ENCODE data around the gene NEUROD2.
"Not testable (repeated sequence)": the region's sequence is repeated elsewhere in the genome, so short reads cannot be mapped to it uniquely, and the experiment has no call there.

Gene NEUROD2

DNA sequence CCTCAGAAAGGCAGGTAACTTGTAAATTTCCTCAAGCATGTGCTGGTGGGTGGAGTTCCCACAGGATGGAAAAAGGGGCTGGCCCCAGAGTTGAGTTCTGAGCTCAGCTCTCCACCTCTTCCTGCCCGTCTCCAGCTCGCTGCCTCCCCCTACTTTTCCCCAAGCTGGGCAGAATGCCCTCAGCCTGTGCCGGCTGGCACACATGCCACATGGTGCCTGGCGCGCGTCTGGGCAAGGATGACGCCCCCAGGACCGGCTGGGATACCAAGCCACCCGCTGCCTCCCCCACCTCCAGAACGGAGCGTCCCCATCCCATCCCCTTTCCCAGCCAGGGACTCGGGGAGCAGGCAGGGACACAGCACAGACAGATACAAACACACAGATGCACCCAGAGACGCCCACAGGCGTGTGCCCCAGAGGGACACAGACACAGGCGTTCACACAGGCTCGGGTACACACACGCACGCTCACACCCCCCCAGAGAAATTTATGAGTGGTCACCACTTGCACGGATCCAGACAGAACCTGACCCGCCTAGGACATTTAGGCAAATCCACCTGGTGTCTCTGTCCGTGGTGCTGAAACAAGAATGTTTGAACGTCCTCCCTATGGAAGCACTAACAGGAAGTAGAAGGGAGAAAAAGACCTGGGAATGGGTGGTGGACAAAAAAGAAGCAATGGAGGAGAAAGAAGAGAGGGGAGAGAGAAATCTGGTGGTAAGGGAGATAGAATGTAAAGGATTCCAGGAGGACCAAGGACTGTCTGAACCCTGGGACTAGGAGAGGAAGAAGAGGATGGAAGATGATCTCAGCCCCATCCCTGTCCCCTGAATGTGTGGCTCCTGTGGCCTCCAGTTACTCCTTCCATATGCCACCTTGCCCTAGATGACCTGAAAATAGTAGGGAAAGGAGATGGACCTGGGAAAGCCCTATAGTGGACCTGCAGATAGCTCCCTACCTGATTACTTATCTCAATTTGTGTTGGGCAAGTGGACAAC is 15.5 kb downstream of the NEUROD2 start:
- no peak overlapping the region for H3K4me3 ChIP-seq (ENCODE audit: low read depth, low read length)
- H3K27ac ChIP-seq = no peak overlapping the region
- H3K36me3 ChIP-seq = no peaks in the 10 kb centered on the region
- H3K9me3 ChIP-seq (ENCODE audit: severe bottlenecking) = no peaks in the 10 kb centered on the region
- TF ChIP-seq, protein P1, sequence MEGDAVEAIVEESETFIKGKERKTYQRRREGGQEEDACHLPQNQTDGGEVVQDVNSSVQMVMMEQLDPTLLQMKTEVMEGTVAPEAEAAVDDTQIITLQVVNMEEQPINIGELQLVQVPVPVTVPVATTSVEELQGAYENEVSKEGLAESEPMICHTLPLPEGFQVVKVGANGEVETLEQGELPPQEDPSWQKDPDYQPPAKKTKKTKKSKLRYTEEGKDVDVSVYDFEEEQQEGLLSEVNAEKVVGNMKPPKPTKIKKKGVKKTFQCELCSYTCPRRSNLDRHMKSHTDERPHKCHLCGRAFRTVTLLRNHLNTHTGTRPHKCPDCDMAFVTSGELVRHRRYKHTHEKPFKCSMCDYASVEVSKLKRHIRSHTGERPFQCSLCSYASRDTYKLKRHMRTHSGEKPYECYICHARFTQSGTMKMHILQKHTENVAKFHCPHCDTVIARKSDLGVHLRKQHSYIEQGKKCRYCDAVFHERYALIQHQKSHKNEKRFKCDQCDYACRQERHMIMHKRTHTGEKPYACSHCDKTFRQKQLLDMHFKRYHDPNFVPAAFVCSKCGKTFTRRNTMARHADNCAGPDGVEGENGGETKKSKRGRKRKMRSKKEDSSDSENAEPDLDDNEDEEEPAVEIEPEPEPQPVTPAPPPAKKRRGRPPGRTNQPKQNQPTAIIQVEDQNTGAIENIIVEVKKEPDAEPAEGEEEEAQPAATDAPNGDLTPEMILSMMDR (IDR thresholded peaks at IDR 0.05; ENCODE audit: low read depth, low read length) = no peak
- DNase-seq = no peak
- H3K27me3 ChIP-seq (ENCODE audit: insufficient read depth, low read depth, severe bottlenecking) = peaks cover 100% of the 10 kb centered on the region

DNA sequence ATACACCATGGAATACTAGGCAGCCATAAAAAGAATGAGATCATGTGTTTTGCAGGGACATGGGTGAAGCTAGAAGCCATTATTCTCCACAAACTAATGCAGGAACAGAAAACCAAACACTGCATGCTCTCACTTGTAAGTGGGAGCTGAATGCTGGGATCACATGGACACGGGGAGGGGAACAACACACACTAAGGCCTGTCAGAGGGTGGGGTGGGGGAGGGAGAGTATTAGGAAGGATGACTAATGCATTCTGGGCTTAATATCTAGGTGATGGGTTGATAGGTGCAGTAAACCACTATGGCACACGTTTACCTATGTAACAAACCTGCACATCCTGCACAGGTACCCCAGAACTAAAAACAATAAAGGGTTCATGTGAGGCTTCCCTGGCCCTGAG is 17.5 kb downstream of the NEUROD2 start:
- H3K36me3 ChIP-seq; DNase-seq; H3K27ac ChIP-seq; H3K4me3 ChIP-seq (ENCODE audit: low read depth, low read length); H3K9me3 ChIP-seq (ENCODE audit: severe bottlenecking): not testable (repeated sequence)
- H3K27me3 ChIP-seq (ENCODE audit: insufficient read depth, low read depth, severe bottlenecking) = peaks cover 95% of the 10 kb centered on the region

DNA sequence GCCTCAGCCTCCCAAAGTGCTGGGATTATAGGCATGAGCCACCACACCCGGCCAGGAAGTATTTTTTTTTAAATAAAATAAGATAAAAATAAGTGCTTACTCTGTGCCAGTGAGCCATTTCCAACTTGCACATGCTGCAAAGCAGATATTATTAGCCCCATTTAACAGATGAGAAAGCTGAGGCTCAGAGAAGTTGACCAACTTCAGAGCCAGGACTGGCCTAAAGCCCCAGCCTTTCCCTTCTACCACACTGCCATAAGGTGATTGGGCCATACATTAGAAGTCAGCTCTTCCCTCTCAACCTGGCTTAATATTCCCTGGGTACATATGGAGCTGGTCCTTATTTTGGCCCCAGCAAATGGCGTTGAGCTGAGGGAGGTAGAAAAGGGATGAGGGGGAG is 25.1 kb downstream of the NEUROD2 start:
- peaks cover 4% of the 10 kb centered on the region for H3K9me3 ChIP-seq (ENCODE audit: severe bottlenecking)
- TF ChIP-seq, protein P1 (IDR thresholded peaks at IDR 0.05; ENCODE audit: low read depth, low read length) = no peak
- no peak overlapping the region for H3K4me3 ChIP-seq (ENCODE audit: low read depth, low read length)
- DNase-seq = no peak
- no peaks in the 10 kb centered on the region for H3K36me3 ChIP-seq
- peaks cover 70% of the 10 kb centered on the region for H3K27me3 ChIP-seq (ENCODE audit: insufficient read depth, low read depth, severe bottlenecking)
- H3K27ac ChIP-seq = no peak overlapping the region

DNA sequence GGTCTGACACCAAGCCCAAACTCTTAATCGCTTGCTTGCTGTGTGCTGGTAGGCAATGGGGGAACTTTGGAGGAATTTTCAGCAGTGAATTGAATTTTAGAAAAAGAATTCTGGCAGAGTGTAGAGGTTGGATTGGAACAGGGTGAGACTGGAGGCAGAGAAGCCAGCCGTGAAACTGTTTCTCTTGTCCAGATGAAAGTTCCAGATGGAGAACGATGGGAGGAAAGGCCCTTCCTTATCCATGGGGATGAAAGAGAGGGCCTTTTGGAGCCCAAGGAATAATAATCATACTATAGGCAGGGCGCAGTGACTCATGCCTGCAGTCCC is 26.0 kb downstream of the NEUROD2 start:
- TF ChIP-seq, protein P1 (IDR thresholded peaks at IDR 0.05; ENCODE audit: low read depth, low read length) = no peak
- no peak for DNase-seq

DNA sequence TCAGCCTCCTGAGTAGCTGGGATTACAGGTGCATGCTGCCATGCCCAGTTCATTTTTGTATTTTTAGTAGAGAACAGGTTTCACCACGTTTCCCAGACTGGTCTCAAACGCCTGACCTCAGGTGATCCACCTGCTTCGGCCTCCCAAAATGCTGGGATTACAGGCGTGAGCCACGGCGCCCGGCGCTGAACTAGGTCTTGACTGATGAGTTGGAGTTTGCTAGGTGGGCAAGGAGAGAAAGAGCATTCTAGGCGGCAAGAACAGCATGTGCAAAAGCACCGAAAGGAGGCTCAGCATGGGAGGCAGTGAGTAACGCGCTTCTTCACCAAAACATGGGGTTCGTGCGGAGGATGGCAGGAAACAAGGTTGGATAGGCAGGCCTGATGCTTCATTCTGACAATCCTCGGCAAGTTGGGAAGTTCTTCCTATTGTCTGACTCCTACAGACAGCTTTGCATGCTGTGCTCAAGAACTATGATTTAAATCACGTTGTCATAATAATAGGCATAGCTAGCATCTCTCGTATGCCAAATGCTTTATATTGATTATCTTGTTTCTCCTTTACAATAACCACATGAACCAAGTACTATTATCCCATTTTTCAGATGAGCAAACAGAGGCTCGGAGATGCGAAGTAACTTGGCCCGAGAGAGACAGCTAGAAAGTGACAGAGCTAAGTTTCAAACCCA is 26.5 kb downstream of the NEUROD2 start:
- H3K36me3 ChIP-seq = no peaks in the 10 kb centered on the region
- no peak for DNase-seq
- TF ChIP-seq, protein P1 (IDR thresholded peaks at IDR 0.05; ENCODE audit: low read depth, low read length) = no peak

More for the DNA sequence above, 26.0 kb downstream of the NEUROD2 start:
- H3K9me3 ChIP-seq (ENCODE audit: severe bottlenecking) = peaks cover 4% of the 10 kb centered on the region
- H3K4me3 ChIP-seq (ENCODE audit: low read depth, low read length) = no peak overlapping the region
- peaks cover 70% of the 10 kb centered on the region for H3K27me3 ChIP-seq (ENCODE audit: insufficient read depth, low read depth, severe bottlenecking)
- no peak overlapping the region for H3K27ac ChIP-seq
- H3K36me3 ChIP-seq = no peaks in the 10 kb centered on the region

DNA sequence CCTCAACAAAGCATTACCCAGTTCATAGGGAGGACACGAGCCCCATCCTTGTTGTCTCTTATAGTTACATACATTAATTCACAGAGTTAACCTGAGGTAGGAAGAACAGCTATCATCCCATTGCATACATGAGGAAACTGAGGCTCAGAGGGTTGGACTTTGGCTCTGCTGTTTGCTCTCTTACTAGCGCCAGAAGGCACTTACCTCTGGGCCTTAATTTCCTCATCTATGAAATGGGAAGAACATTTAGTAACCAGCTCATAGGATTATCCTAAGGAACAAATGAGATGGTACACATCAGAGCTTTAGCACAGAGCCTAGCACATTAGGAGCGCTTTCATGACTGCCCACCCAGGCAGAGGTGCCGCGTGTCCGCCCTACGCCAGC is 27.6 kb downstream of the NEUROD2 start:
- Histone ChIP-seq H3K27me3 (ENCODE audit: insufficient read depth, low read depth, severe bottlenecking) (peaks cover 76% of the 10 kb centered on the region), H3K36me3 (no peaks in the 10 kb centered on the region), H3K9me3 (ENCODE audit: severe bottlenecking) (peaks cover 4% of the 10 kb centered on the region), H3K27ac (no peak overlapping the region), H3K4me3 (ENCODE audit: low read depth, low read length) (no peak overlapping the region)
- DNase-seq = no peak
- TF ChIP-seq, protein P1 (IDR thresholded peaks at IDR 0.05; ENCODE audit: low read depth, low read length) = no peak

More for the DNA sequence above, 26.5 kb downstream of the NEUROD2 start:
- Histone ChIP-seq H3K27me3 (ENCODE audit: insufficient read depth, low read depth, severe bottlenecking) (peaks cover 72% of the 10 kb centered on the region), H3K27ac (no peak overlapping the region), H3K4me3 (ENCODE audit: low read depth, low read length) (no peak overlapping the region), H3K9me3 (ENCODE audit: severe bottlenecking) (peaks cover 4% of the 10 kb centered on the region)
